ENCODE results near the gene EIF4B. TPM values are rescaled to one million over a fixed set of nuclear protein-coding genes. Genes with fewer than 3 reads are reported as not detected.

EIF4B gene
- total and polyA plus RNA-seq, 2 of the 13 experiments (the other 11 are each of a cell fraction or from before 2014, with no cell fraction given): 416 to 548 TPM

DNA sequence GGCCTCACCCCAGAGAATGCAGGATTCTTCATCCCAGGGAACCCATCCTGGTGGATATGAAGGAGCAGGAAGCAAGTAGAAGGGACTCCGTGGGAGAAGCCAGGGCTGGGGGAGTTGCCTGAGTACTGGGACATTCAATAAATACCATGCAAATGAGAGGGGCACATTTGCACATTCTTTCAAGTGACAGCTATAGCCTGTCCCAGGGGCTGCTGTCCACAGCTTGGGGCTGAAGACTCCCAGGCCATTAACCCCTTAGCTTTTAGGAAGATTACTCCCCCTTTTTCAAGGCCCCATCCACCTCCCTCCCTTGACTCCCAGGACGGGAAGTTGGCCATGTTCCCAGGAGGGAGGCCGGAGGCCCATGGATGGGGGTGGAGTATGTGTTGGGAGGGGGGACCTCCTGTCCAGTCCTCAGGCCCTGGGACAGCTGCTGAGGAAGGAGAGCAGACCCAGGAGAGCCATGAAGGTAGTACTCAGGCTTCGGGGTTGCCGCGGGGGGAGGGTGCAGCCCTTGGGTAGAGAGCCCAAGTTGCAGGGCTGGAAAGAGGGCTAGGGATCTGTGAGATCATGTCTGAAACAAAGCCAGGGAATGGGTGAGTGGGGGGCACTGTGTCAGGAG, 42.6 kb downstream of the EIF4B start (continued):
- no peak for TF ChIP-seq TFDP1 (CRISPR knock-in tag; IDR thresholded peaks at IDR 0.05; ENCODE audit: borderline replicate concordance)
- no peak for TF ChIP-seq ZNF605 (CRISPR knock-in tag; IDR thresholded peaks at IDR 0.05)
- no peak for TF ChIP-seq MYNN (CRISPR knock-in tag; IDR thresholded peaks at IDR 0.05; ENCODE audit: low read depth)
- TF ChIP-seq NR1H2 (CRISPR knock-in tag; IDR thresholded peaks at IDR 0.05; ENCODE audit: borderline replicate concordance, low read depth): no peak
- TF ChIP-seq RELA (CRISPR knock-in tag; IDR thresholded peaks at IDR 0.05): no peak
- TF ChIP-seq ZNF512 (CRISPR knock-in tag; IDR thresholded peaks at IDR 0.05): no peak
- TF ChIP-seq, protein P1, sequence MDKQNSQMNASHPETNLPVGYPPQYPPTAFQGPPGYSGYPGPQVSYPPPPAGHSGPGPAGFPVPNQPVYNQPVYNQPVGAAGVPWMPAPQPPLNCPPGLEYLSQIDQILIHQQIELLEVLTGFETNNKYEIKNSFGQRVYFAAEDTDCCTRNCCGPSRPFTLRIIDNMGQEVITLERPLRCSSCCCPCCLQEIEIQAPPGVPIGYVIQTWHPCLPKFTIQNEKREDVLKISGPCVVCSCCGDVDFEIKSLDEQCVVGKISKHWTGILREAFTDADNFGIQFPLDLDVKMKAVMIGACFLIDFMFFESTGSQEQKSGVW (CRISPR knock-in tag; IDR thresholded peaks at IDR 0.05; ENCODE audit: borderline replicate concordance): no peak
- TF ChIP-seq, protein P2, sequence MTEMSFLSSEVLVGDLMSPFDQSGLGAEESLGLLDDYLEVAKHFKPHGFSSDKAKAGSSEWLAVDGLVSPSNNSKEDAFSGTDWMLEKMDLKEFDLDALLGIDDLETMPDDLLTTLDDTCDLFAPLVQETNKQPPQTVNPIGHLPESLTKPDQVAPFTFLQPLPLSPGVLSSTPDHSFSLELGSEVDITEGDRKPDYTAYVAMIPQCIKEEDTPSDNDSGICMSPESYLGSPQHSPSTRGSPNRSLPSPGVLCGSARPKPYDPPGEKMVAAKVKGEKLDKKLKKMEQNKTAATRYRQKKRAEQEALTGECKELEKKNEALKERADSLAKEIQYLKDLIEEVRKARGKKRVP (CRISPR knock-in tag; IDR thresholded peaks at IDR 0.05): no peak
- no peak for TF ChIP-seq ZNF143 (CRISPR knock-in tag; IDR thresholded peaks at IDR 0.05)
- no peak for TF ChIP-seq ARID2 (CRISPR knock-in tag; IDR thresholded peaks at IDR 0.05; ENCODE audit: borderline replicate concordance)
- TF ChIP-seq, protein P3, sequence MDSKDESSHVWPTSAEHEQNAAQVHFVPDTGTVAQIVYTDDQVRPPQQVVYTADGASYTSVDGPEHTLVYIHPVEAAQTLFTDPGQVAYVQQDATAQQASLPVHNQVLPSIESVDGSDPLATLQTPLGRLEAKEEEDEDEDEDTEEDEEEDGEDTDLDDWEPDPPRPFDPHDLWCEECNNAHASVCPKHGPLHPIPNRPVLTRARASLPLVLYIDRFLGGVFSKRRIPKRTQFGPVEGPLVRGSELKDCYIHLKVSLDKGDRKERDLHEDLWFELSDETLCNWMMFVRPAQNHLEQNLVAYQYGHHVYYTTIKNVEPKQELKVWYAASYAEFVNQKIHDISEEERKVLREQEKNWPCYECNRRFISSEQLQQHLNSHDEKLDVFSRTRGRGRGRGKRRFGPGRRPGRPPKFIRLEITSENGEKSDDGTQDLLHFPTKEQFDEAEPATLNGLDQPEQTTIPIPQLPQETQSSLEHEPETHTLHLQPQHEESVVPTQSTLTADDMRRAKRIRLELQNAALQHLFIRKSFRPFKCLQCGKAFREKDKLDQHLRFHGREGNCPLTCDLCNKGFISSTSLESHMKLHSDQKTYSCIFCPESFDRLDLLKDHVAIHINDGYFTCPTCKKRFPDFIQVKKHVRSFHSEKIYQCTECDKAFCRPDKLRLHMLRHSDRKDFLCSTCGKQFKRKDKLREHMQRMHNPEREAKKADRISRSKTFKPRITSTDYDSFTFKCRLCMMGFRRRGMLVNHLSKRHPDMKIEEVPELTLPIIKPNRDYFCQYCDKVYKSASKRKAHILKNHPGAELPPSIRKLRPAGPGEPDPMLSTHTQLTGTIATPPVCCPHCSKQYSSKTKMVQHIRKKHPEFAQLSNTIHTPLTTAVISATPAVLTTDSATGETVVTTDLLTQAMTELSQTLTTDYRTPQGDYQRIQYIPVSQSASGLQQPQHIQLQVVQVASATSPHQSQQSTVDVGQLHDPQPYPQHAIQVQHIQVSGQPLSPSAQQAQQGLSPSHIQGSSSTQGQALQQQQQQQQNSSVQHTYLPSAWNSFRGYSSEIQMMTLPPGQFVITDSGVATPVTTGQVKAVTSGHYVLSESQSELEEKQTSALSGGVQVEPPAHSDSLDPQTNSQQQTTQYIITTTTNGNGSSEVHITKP (CRISPR knock-in tag; IDR thresholded peaks at IDR 0.05; ENCODE audit: low read depth): no peak
- TF ChIP-seq ZNF652 (CRISPR knock-in tag; IDR thresholded peaks at IDR 0.05; ENCODE audit: borderline replicate concordance, low read depth): peak; percentile 69
- TF ChIP-seq ZBTB1 (CRISPR knock-in tag; IDR thresholded peaks at IDR 0.05; ENCODE audit: borderline replicate concordance): no peak
- TF ChIP-seq SETDB1 (CRISPR knock-in tag; IDR thresholded peaks at IDR 0.05; ENCODE audit: borderline replicate concordance): no peak
- peak; percentile 84 for TF ChIP-seq PATZ1 (CRISPR knock-in tag; IDR thresholded peaks at IDR 0.05)
